Activated CD8-positive, alpha-beta T cell treated with anti-CD3 and anti-CD28 coated beads, Interleukin-2, amount 10 ng/mL, durations not matched to agents 7 days and 5 days (primary cell): Measurements from ENCODE around the gene ACOXL. TPM values are rescaled to one million over a fixed set of nuclear protein-coding genes. Genes with fewer than 3 reads are reported as not detected.

Source experiments
- ATAC-seq: fragments of 150-1000 bp; cut with Tn5 transposase; one replicate; pipeline ENCODE4 v1.10.0; 2021; ENCODE audit warnings: moderate library complexity
- CTCF ChIA-PET: fragments of 350-600 bp; sonication (Branson Sonifier 250); formaldehyde crosslinking; loops from one replicate; lab custom pipeline; 2021; ENCODE audit warnings: antibody characterized with exemption; lab: Charles Lee
- POLR2A ChIA-PET: fragments of 350-600 bp; sonication (Branson Sonifier 250); formaldehyde crosslinking; loops from one replicate; lab custom pipeline; 2021; ENCODE audit warnings: antibody characterized with exemption; lab: Charles Lee
- DNase-seq: peaks from one replicate; pipeline ENCODE4 v3.0.0-alpha.2; 2020
- H3K27ac Mint-ChIP-seq: one replicate; pipeline ENCODE4 v1.8.0; 2021; ENCODE audit warnings: mild to moderate bottlenecking, mixed read lengths
- H3K27me3 Mint-ChIP-seq: one replicate; pipeline ENCODE4 v1.8.0; 2021; ENCODE audit warnings: low read depth, mixed read lengths
- H3K36me3 Mint-ChIP-seq: one replicate; pipeline ENCODE4 v1.8.0; 2021; ENCODE audit warnings: low read depth, mixed read lengths
- H3K4me1 Mint-ChIP-seq: one replicate; pipeline ENCODE4 v1.8.0; 2021; ENCODE audit warnings: low read depth, mixed read lengths
- H3K4me3 Mint-ChIP-seq: one replicate; pipeline ENCODE4 v1.8.0; 2021; ENCODE audit warnings: mild to moderate bottlenecking, mixed read lengths
- H3K9me3 Mint-ChIP-seq: one replicate; pipeline ENCODE4 v1.8.0; 2022; ENCODE audit warnings: mixed read lengths; ENCODE audit not compliant: insufficient read depth
- total RNA-seq, 2 experiments: library from RNA; stranded (reverse); gene quantifications; one replicate each; pipeline ENCODE4 v1.2.3, GENCODE V29; 2021

The ACOXL gene
- total RNA-seq, 2 experiments from 2014 or later = not detected

DNA sequence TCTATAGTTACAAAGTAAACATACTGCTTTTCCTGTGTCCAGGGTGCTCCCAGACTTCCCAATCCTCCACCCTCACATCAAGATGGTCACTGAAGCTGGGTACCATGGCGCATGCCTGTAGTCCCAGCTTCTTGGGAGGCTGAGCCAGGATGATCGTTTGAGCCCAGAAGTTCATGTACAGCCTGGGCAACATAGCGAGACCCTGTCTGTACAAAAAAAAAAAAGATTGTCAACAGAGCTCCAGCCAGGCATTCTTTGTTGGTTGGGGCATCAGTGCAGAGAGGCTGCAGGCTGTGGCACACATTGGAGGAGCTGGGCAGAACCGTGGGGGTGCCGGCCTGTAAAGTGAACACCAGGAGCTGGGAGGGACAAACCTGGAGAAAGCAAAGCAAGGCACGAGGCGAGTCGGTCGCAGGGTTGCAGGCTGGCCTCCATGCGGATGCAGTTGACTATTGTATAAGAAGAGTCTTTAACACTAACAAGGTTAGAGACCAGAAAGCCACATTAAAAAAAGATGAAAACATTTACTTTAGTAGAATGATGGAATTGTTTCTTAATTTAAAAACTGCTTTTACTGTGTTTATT, 51.8 kb downstream of the ACOXL start:
- Mint-ChIP-seq H3K4me1 (no peaks in the 10 kb centered on the region), H3K27ac (no peak overlapping the region), H3K4me3 (no peak overlapping the region), H3K27me3 (peaks cover 25% of the 10 kb centered on the region), H3K36me3 (no peaks in the 10 kb centered on the region), H3K9me3 (no peaks in the 10 kb centered on the region)
- ChIA-PET CTCF (no interaction called here), POLR2A (no interaction called here)
- ATAC-seq (no peak), DNase-seq (no peak)

DNA sequence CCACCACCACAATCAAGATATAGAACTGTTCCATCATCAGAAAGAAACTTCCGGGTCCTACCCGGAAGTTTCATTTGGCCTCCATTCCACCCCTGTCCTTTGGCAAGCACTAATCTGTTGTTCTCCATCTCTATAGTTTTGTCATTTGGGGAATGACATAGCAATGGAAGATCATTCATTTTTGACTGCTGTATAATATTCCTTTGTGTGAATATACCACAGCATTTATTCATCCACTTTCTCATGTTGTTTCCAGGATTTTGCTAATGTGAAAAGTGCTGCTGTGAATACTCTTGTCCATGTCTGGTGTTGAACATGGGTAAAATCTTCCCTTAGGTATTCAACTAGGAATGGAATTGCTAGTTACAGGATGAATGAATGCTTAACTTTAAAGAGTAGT, 53.1 kb downstream of the ACOXL start:
- H3K36me3 Mint-ChIP-seq = no peaks in the 10 kb centered on the region
- no peaks in the 10 kb centered on the region for H3K4me1 Mint-ChIP-seq
- no peak overlapping the region for H3K4me3 Mint-ChIP-seq
- ATAC-seq (no peak), DNase-seq (no peak)
- ChIA-PET POLR2A (no interaction called here), CTCF (no interaction called here)
- H3K9me3 Mint-ChIP-seq = no peaks in the 10 kb centered on the region
- peaks cover 26% of the 10 kb centered on the region for H3K27me3 Mint-ChIP-seq
- H3K27ac Mint-ChIP-seq = no peak overlapping the region

DNA sequence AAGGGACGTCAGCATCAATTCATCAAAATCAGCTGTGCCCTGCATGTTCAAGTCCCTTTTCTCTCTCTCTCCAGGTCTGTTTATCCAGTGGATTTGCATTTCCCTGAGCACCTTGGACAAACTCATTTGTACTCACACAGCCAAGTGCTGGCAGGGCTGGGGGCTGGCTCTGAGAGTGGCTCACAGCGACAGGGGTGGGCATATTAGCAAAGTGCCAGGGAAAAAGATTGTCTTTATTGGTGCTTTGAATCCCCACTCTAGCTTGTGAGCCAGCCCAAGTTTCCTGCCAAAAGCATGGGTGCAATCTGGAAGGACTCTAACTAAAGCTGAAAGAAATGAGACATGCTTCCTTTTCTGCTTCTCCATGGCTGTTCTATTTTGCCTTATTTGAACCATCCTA, 56.6 kb downstream of the ACOXL start:
- Mint-ChIP-seq H3K27ac (no peak overlapping the region), H3K9me3 (no peaks in the 10 kb centered on the region), H3K4me3 (no peak overlapping the region), H3K36me3 (no peaks in the 10 kb centered on the region), H3K27me3 (peaks cover 37% of the 10 kb centered on the region), H3K4me1 (peaks cover 12% of the 10 kb centered on the region)
- DNase-seq = no peak
- no peak for ATAC-seq
- POLR2A ChIA-PET = no interaction called here
- CTCF ChIA-PET = no interaction called here

DNA sequence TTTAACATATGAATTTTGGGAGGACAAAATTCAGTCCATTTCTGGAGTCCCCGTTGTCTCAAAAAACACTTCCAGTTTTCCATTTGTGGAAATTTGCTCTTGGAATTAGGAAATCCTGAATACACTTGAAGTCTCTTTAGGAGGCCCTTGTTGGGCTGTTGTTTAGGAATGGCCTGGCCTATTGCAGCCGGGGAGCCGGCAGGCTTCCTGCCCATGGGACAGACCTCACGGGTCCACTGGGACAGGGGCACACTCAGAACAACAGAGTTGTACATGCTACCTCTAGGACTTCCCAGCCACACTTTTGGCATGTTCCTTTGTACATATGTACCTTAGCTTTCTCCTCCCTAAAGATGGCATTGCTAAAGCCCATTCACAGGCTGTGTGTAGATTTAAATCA, 57.3 kb downstream of the ACOXL start:
- DNase-seq (no peak), ATAC-seq (no peak)
- ChIA-PET POLR2A (no interaction called here), CTCF (interaction anchor here (0.9 kb wide), 1 partner anchor 41 kb away, joined by 3 read pairs; no protein-coding TSS in a partner anchor)
- Mint-ChIP-seq H3K27ac (no peak overlapping the region), H3K9me3 (no peaks in the 10 kb centered on the region), H3K4me1 (peaks cover 12% of the 10 kb centered on the region), H3K36me3 (no peaks in the 10 kb centered on the region), H3K4me3 (no peak overlapping the region), H3K27me3 (peaks cover 39% of the 10 kb centered on the region)

DNA sequence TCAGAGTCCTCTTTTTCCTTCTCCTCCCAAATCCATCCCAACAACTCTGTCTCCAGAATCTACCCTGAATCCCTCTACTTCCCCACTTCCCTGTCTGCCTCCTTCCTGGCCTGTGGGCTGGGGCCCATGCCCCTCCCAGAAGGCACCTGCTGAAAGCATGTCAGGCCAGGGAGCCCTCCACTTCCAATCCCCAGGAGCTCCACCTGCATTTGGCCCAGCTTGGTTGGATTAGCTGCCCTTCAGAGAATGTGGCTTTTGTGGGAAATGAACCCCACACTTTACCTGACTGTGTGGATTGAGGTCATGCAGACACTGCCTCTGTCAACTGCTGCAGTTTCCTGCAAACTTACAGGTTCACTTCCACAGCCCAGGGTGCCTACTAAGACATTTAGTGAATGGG, 58.5 kb downstream of the ACOXL start:
- Mint-ChIP-seq H3K4me3 (no peak overlapping the region), H3K9me3 (no peaks in the 10 kb centered on the region), H3K27ac (no peak overlapping the region), H3K27me3 (peaks cover 47% of the 10 kb centered on the region), H3K36me3 (no peaks in the 10 kb centered on the region), H3K4me1 (peaks cover 12% of the 10 kb centered on the region)
- POLR2A ChIA-PET = interaction anchor here (0.6 kb wide), 1 partner anchor 46 kb away, joined by 3 read pairs; no protein-coding TSS in a partner anchor
- no peak for ATAC-seq
- no peak for DNase-seq
- CTCF ChIA-PET = no interaction called here

DNA sequence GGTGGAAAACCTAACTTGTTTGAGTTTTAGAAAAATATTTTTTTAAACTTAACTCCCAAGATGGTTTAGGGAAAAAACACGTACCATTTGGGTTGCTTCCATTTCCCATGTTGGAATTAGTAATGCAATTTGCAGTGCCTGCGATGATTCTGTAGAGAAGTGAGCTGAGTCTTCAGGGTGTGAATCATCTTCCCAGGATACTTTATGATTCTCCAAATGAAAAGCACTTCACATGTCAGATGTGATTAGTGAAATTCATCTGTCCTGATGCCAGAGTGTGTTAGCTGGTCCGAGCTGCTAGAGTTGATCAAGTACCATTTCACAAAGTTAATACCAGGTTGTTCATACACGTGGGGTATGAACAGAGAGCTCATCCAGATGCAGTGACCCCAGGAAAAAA, 59.1 kb downstream of the ACOXL start:
- ChIA-PET POLR2A (interaction anchor here (0.6 kb wide), 1 partner anchor 45 kb away, joined by 3 read pairs; no protein-coding TSS in a partner anchor), CTCF (no interaction called here)
- Mint-ChIP-seq H3K27me3 (peaks cover 47% of the 10 kb centered on the region), H3K9me3 (no peaks in the 10 kb centered on the region), H3K4me1 (peaks cover 12% of the 10 kb centered on the region), H3K36me3 (no peaks in the 10 kb centered on the region), H3K4me3 (no peak overlapping the region), H3K27ac (no peak overlapping the region)
- ATAC-seq (no peak), DNase-seq (no peak)

DNA sequence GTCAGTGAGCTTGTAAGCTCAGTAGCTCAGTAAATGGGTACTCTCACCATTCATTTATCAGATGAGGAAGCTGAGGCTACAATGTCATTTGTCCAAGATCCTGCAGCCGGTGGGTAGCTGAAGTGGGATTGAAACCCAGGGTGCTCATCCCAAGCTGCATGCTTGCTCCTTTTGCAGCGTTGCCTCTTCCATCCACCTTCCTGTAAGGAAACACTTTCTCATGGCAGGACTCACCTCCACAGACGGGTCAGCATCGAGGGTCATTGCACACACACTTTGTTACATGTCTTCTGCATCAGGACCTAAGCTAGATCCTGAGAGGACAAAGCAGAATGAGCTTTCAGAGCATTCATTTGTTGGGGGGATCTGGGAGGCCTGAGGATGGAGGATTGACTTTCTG, 60.7 kb downstream of the ACOXL start:
- Mint-ChIP-seq H3K27me3 (peaks cover 45% of the 10 kb centered on the region), H3K4me3 (no peak overlapping the region), H3K4me1 (peaks cover 12% of the 10 kb centered on the region), H3K36me3 (no peaks in the 10 kb centered on the region), H3K27ac (no peak overlapping the region), H3K9me3 (no peaks in the 10 kb centered on the region)
- DNase-seq = no peak
- ATAC-seq = no peak
- CTCF ChIA-PET = interaction anchor here (2.5 kb wide), 1 partner anchor 19 kb away, joined by 8 read pairs; no protein-coding TSS in a partner anchor
- POLR2A ChIA-PET = interaction anchor here (1.0 kb wide), 1 partner anchor 12 kb away, joined by 3 read pairs; no protein-coding TSS in a partner anchor

DNA sequence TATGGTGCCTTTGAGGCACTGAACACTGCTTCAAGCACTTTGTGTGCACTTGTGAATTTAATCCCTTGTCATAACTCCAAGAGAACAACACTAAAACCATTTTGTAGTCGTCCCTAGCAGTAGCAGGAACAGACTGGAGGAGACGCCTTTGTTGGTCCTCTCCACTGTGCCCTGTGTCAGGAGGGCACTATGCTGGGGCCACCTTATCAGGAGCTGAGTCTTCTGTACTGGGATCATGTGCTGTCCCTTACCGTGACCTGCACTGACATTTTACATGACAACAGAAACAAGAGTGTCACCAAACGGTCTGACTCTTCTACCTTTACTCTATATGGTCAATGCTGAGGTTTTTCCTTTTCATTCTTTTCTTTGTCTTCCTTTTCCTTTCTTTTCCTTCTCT, 62.0 kb downstream of the ACOXL start:
- ChIA-PET POLR2A (no interaction called here), CTCF (interaction anchor here (2.5 kb wide), 1 partner anchor 18 kb away, joined by 8 read pairs; no protein-coding TSS in a partner anchor)
- DNase-seq (no peak), ATAC-seq (no peak)
- H3K27me3 Mint-ChIP-seq = peaks cover 41% of the 10 kb centered on the region
- H3K9me3 Mint-ChIP-seq = no peaks in the 10 kb centered on the region
- H3K4me1 Mint-ChIP-seq = peaks cover 12% of the 10 kb centered on the region
- H3K4me3 Mint-ChIP-seq = no peak overlapping the region
- H3K36me3 Mint-ChIP-seq = no peaks in the 10 kb centered on the region
- H3K27ac Mint-ChIP-seq = no peak overlapping the region

DNA sequence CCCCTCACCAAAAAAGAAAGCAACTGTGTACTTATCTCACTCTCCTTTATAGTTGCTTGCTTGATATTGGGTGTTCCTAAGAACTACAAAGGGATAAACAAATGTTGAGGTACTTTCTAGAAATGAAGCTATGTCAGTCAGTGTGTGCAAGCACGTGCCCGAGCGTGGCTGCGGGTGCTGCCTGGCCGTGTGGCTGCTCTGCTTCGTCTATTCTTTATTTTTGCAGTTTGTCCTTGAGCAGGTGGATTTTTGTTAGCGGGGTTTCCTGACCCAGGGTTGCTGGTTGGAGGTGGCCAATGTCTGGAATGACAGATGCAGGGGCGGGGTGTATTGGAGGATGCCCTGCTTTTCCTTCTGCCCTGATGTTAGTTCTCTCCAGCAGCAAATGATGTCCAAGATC, 62.6 kb downstream of the ACOXL start:
- POLR2A ChIA-PET = no interaction called here

DNA sequence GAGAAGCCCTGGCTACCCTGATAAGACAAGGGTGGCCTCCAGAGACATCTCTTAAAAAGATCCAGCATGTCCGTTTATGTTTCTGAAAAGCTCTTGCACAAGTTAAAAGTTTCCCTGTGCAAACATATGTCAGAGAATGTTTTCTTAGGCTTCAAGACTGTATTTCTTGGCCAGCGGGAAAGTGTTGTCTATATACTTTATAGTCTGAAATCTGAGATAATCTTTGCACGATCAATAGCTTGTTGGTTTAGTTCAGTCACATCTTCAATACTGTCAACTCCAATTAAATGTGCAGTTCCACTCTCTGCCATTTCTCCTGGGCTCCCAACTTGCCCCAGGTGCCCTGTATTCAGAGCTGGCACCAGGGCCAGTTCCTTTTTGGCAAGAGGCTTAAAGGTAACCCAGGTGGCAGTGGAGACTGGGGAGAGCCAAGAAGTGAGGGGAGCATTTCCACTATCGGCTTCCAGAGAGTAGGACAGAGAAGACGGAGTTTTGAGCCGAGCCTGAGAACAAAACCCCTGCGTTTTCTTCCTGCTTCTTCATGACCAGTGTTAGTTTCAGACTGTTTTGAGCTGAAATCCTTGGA, 64.4 kb downstream of the ACOXL start:
- DNase-seq = no peak
- POLR2A ChIA-PET = no interaction called here
- Mint-ChIP-seq H3K9me3 (no peaks in the 10 kb centered on the region), H3K4me1 (peaks cover 2% of the 10 kb centered on the region), H3K4me3 (no peak overlapping the region), H3K27me3 (peaks cover 40% of the 10 kb centered on the region), H3K27ac (no peak overlapping the region), H3K36me3 (no peaks in the 10 kb centered on the region)
- no peak for ATAC-seq
- CTCF ChIA-PET = interaction anchor here (1.4 kb wide), 1 partner anchor 16 kb away, joined by 4 read pairs; no protein-coding TSS in a partner anchor

More for the DNA sequence above, 62.6 kb downstream of the ACOXL start:
- Mint-ChIP-seq H3K36me3 (no peaks in the 10 kb centered on the region), H3K27ac (no peak overlapping the region), H3K9me3 (no peaks in the 10 kb centered on the region), H3K4me1 (peaks cover 12% of the 10 kb centered on the region), H3K27me3 (peaks cover 41% of the 10 kb centered on the region), H3K4me3 (no peak overlapping the region)
- CTCF ChIA-PET = no interaction called here
- ATAC-seq (no peak), DNase-seq (no peak)

DNA sequence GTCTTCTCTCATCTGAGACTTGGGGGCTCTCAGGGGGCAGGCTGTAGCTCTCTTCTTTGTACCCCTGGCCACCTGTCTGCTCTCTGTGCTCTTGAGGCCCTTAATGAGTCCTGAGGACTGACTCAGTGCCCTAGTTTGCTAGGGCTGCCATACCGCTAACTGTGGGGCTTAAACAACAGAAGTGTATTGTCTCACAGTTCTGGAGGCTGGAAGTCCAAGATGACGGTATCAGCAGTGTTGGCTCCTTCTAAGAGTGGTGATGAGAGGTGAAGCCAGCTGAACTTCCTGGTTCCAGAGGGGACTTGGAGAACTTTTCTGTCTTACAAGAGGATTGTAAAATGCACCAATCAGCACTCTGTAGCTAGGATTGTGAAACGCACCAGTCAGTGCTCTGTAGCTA, 67.0 kb downstream of the ACOXL start:
- CTCF ChIA-PET = interaction anchor here (1.6 kb wide), 1 partner anchor 13 kb away, joined by 6 read pairs; no protein-coding TSS in a partner anchor
- no peaks in the 10 kb centered on the region for H3K36me3 Mint-ChIP-seq
- H3K27me3 Mint-ChIP-seq = peaks cover 50% of the 10 kb centered on the region

DNA sequence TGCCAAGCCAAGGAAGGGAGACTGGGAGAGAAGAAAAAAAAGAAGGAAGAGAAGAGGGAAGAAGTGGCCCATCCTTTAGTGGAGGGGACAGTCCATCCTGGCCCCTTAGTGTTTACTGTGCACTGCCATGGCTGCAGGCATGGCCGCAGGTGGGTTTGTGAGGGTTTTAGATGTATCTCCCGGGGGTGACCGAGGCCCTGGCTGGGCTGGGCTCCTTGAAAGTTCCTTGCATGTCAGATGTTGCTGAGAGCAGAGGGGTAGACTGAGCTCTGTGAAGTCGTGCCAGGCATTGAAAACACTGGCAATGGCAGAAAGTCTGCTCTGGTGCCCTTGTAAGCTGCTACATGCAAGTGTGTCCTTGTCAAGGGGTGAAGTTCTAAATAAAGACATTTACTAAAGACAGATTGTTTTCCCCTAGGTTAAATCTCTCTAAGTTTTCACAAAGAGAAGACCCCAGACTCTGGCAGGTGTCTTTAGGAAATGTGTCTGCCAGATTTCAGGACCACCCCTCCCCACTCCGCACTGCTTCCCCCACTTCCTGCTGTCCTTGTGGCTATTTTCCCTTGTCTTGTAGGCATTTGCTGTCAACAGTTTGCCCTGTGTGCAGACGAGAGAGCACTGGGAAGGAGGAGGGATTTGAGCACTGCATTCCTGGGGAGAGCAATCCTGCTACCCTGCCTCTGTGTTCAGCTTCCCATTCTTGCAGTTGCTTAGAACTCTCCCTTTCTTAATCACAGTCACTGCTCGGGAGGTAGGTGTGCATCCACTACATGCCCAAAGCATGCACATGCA, 68.4 kb downstream of the ACOXL start:
- H3K4me3 Mint-ChIP-seq = no peak overlapping the region
- peaks cover 13% of the 10 kb centered on the region for H3K4me1 Mint-ChIP-seq
- DNase-seq (no peak), ATAC-seq (no peak)
- H3K27me3 Mint-ChIP-seq = peaks cover 45% of the 10 kb centered on the region
- CTCF ChIA-PET = no interaction called here
- no peaks in the 10 kb centered on the region for H3K36me3 Mint-ChIP-seq
- no peaks in the 10 kb centered on the region for H3K9me3 Mint-ChIP-seq
- no peak overlapping the region for H3K27ac Mint-ChIP-seq
- POLR2A ChIA-PET = no interaction called here

More for the DNA sequence above, 67.0 kb downstream of the ACOXL start:
- no peak for DNase-seq
- POLR2A ChIA-PET = no interaction called here
- no peaks in the 10 kb centered on the region for H3K9me3 Mint-ChIP-seq
- no peak for ATAC-seq
- peaks cover 1% of the 10 kb centered on the region for H3K4me1 Mint-ChIP-seq
- no peak overlapping the region for H3K4me3 Mint-ChIP-seq
- H3K27ac Mint-ChIP-seq = no peak overlapping the region
